GM19324 (cell line): Measurements from ENCODE around the gene DR1.
"Not testable (repeated sequence)": the region's sequence is repeated elsewhere in the genome, so short reads cannot be mapped to it uniquely, and the experiment has no call there.

Experiments
- ATAC-seq: cut with Tn5 transposase; IDR thresholded peaks from one replicate; pipeline ENCODE4 v1.9.1; 2021; ENCODE audit warnings: mild to moderate bottlenecking, moderate library complexity; ENCODE audit not compliant: unreplicated experiment, low FRiP score

Gene DR1

GRCh38 chr1:93374334-93375106 is 28.8 kb downstream of the DR1 start:
- no peak for ATAC-seq

- no peak for ATAC-seq
Measured at GRCh38 chr1:93384656-93385055, 38.9 kb downstream of the DR1 start.

DNA sequence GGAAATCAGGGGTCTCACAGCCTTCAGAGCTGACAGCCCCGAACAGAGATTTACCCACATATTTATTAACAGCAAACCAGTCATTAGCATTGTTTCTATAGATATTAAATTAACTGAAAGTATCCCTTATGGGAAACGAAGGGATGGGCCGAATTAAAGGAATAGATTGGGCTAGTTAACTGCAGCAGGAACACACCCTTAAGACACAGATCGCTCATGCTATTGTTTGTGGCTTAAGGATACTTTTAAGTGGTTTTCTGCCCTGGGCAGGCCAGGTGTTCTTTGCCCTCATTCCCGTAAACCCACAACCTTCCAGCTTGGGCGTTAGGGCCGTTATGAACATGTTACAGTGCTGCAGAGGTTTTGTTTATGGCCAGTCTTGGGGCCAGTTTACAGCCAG is 40.6 kb downstream of the DR1 start:
- not testable (repeated sequence) for ATAC-seq

DNA sequence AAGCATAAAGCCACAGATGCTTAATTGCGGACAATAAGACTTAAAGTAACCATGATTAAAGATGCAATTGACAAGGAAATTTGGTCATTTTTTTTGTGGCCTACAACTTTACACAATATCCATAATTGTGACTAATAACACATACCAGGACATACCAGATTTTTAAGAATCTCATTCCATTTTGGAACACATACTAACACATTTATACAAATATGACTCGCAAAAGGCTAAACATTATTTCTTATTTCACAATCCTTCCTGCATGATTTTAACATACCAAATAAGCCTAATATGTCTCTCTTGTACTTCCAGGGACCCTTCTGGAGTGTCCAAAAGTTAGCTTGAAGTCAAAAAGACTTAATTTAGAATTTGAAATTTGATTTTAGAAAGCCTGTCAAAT is 48.8 kb downstream of the DR1 start:
- ATAC-seq: no peak

DNA sequence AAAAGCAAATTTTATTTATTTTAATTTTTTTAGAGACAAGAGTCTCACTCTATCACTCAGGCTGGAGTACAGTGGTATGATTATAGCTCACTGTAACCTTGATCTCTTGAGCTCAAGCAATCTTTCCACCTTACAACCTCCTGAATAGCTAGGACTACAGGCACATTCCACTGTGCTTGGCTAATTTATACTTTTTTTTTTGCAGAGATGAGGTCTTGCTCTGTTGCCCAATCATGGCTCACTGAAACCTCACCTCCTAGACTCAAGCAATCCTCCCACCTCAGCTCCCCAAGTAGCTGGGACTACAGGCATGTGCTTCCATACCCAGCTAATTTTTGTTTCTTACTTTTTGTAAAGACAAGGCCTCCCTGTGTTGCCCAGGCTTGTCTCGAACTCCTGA is 49.5 kb downstream of the DR1 start:
- no peak for ATAC-seq

- ATAC-seq: no peak
Measured at GRCh38 chr1:93399781-93400180, 54.1 kb downstream of the DR1 start.

GRCh38 chr1:93408203-93408602 is 62.5 kb downstream of the DR1 start:
- no peak for ATAC-seq

DNA sequence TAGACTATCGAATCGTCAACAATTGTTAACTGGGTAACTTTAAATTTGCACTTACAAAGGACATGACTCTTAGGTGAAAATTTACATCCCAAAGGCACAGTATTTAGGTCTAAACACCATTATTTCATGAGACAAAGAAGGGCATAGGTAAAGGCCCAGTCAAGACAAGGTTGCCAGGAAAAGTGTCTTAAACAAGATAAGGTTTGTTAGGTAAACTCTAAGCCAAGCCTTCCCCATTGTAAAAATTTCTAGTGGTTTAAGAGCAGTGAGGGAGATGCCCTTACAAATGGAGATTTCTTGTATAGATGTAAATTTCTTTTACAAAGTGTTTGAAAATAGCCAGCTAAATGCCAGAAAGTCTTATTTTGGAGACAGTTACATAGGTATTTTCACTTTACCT is 65.3 kb downstream of the DR1 start:
- ATAC-seq: no peak

DNA sequence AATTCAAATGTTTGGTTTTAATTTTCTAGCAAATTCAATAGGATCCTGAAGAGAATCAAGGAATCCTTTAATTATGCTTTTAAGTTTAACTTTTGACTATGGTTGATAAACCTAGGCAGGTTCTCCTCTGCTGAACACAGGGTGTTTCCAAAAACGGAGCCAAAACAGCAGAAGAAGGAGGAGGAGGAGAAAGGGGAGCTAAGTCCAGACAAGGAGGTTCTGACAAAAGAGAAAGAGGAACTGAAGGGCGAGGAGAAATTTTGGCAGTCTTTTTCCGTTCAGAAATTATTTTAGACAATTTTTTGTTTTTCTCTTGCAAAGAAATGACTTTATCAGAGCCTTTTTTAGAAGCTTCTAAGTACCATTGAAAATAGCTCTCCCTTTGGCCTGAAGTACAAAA is 69.0 kb downstream of the DR1 start:
- ATAC-seq: no peak

GRCh38 chr1:93415296-93415695 is 69.6 kb downstream of the DR1 start:
- ATAC-seq: no peak

DNA sequence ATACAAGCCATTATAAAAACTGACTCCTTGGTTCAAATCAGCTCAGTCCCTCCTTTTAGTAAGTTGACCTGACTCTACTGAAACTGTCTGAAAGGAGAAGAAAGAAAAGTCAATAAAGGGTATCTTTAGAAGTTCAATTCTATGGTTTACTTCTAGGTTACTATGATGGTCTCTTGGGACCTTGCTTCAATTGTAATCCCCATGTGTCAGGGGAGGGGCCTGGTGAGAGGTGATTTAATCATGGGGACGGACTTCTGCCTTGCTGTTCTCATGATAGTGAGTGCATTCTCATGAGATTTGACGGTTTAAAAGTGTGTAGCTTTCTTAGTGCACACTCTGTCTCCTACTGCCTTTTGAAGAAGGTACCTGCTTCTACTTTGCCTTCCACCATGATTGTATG is 70.5 kb downstream of the DR1 start:
- ATAC-seq: no peak
